Activated naive CD4-positive, alpha-beta T cell treated with anti-CD3 and anti-CD28 coated beads, Interleukin-2, amount 50 U/mL, for 24 hours (primary cell): ENCODE data around the gene GHSR.
"Not testable (repeated sequence)": the region's sequence is repeated elsewhere in the genome, so short reads cannot be mapped to it uniquely, and the experiment has no call there.

ENCODE experiments used
- H3K27ac Mint-ChIP-seq: one replicate; pipeline ENCODE4 v1.8.0; 2021; ENCODE audit warnings: mild to moderate bottlenecking, mixed read lengths
- H3K27me3 Mint-ChIP-seq: one replicate; pipeline ENCODE4 v1.8.0; 2021; ENCODE audit warnings: mixed read lengths
- H3K36me3 Mint-ChIP-seq: one replicate; pipeline ENCODE4 v1.8.0; 2021; ENCODE audit warnings: mixed read lengths
- H3K4me1 Mint-ChIP-seq: one replicate; pipeline ENCODE4 v1.8.0; 2021; ENCODE audit warnings: mixed read lengths
- H3K4me3 Mint-ChIP-seq: one replicate; pipeline ENCODE4 v1.8.0; 2021; ENCODE audit warnings: mild to moderate bottlenecking, mixed read lengths
- H3K9me3 Mint-ChIP-seq: one replicate; pipeline ENCODE4 v1.8.0; 2021; ENCODE audit warnings: mixed read lengths

GHSR gene

GRCh38 chr3:172447611-172448579 is at the start of gene GHSR:
Gene GHSR (minus strand): TSS chr3:172448456. CDS start chr3:172448413, 43 bp downstream.
- peak within 1 kb of the TSS; percentile 2 for H3K27ac Mint-ChIP-seq
- peaks cover 58% of the 10 kb centered on the region for H3K27me3 Mint-ChIP-seq
- H3K4me1 Mint-ChIP-seq: peaks cover 29% of the 10 kb centered on the region
- H3K36me3 Mint-ChIP-seq: peaks cover 1% of the 10 kb centered on the region
- H3K4me3 Mint-ChIP-seq: peak within 1 kb of the TSS; percentile 74
- H3K9me3 Mint-ChIP-seq: no peaks in the 10 kb centered on the region

- not testable (repeated sequence) for H3K4me3 Mint-ChIP-seq
- peak overlapping the region; percentile 87 for H3K27ac Mint-ChIP-seq
Measured at GRCh38 chr3:172490198-172490669, 42.0 kb upstream of the GHSR start.

GRCh38 chr3:172478116-172478515 is 29.9 kb upstream of the GHSR start:
- H3K27me3 Mint-ChIP-seq: no peaks in the 10 kb centered on the region
- H3K4me3 Mint-ChIP-seq: no peak overlapping the region
- H3K36me3 Mint-ChIP-seq: no peaks in the 10 kb centered on the region
- H3K9me3 Mint-ChIP-seq: no peaks in the 10 kb centered on the region
- no peak overlapping the region for H3K27ac Mint-ChIP-seq
- peaks cover 8% of the 10 kb centered on the region for H3K4me1 Mint-ChIP-seq

More at GRCh38 chr3:172490198-172490669, 42.0 kb upstream of the GHSR start:
- H3K27me3 Mint-ChIP-seq, H3K9me3 Mint-ChIP-seq, H3K4me1 Mint-ChIP-seq, H3K36me3 Mint-ChIP-seq: not testable (repeated sequence)

- peaks cover 8% of the 10 kb centered on the region for H3K4me1 Mint-ChIP-seq
- H3K36me3 Mint-ChIP-seq: no peaks in the 10 kb centered on the region
- H3K27me3 Mint-ChIP-seq: no peaks in the 10 kb centered on the region
- H3K9me3 Mint-ChIP-seq: peaks cover 5% of the 10 kb centered on the region
- H3K27ac Mint-ChIP-seq: no peak overlapping the region
- peak overlapping the region; percentile 85 for H3K4me3 Mint-ChIP-seq
Measured at GRCh38 chr3:172476347-172476746, 28.1 kb upstream of the GHSR start.

- Mint-ChIP-seq H3K27ac (no peak overlapping the region), H3K36me3 (no peaks in the 10 kb centered on the region), H3K9me3 (peaks cover 5% of the 10 kb centered on the region), H3K27me3 (no peaks in the 10 kb centered on the region), H3K4me3 (no peak overlapping the region), H3K4me1 (peaks cover 8% of the 10 kb centered on the region)
Measured at GRCh38 chr3:172475703-172476102, 27.4 kb upstream of the GHSR start.

- H3K36me3 Mint-ChIP-seq: no peaks in the 10 kb centered on the region
Measured at GRCh38 chr3:172471903-172472302, 23.6 kb upstream of the GHSR start.

GRCh38 chr3:172470588-172470987 is 22.3 kb upstream of the GHSR start:
- H3K27ac Mint-ChIP-seq: no peak overlapping the region
- no peak overlapping the region for H3K4me3 Mint-ChIP-seq
- no peaks in the 10 kb centered on the region for H3K4me1 Mint-ChIP-seq
- H3K36me3 Mint-ChIP-seq: no peaks in the 10 kb centered on the region
- H3K9me3 Mint-ChIP-seq: peaks cover 5% of the 10 kb centered on the region
- H3K27me3 Mint-ChIP-seq: peaks cover 6% of the 10 kb centered on the region

More at GRCh38 chr3:172471903-172472302, 23.6 kb upstream of the GHSR start:
- no peak overlapping the region for H3K4me3 Mint-ChIP-seq
- no peak overlapping the region for H3K27ac Mint-ChIP-seq
- peaks cover 5% of the 10 kb centered on the region for H3K9me3 Mint-ChIP-seq
- peaks cover 1% of the 10 kb centered on the region for H3K4me1 Mint-ChIP-seq
- H3K27me3 Mint-ChIP-seq: peaks cover 4% of the 10 kb centered on the region

GRCh38 chr3:172467170-172467824 is 19.0 kb upstream of the GHSR start:
- no peak overlapping the region for H3K27ac Mint-ChIP-seq
- H3K4me3 Mint-ChIP-seq: no peak overlapping the region
- no peaks in the 10 kb centered on the region for H3K36me3 Mint-ChIP-seq
- no peaks in the 10 kb centered on the region for H3K4me1 Mint-ChIP-seq
- H3K9me3 Mint-ChIP-seq: peaks cover 5% of the 10 kb centered on the region
- peaks cover 6% of the 10 kb centered on the region for H3K27me3 Mint-ChIP-seq

GRCh38 chr3:172466553-172467130 is 18.4 kb upstream of the GHSR start:
- H3K27me3 Mint-ChIP-seq: peaks cover 6% of the 10 kb centered on the region
- no peaks in the 10 kb centered on the region for H3K9me3 Mint-ChIP-seq
- H3K36me3 Mint-ChIP-seq: no peaks in the 10 kb centered on the region
- H3K4me3 Mint-ChIP-seq: no peak overlapping the region
- no peak overlapping the region for H3K27ac Mint-ChIP-seq
- H3K4me1 Mint-ChIP-seq: no peaks in the 10 kb centered on the region

- no peak overlapping the region for H3K27ac Mint-ChIP-seq
- no peaks in the 10 kb centered on the region for H3K36me3 Mint-ChIP-seq
- no peaks in the 10 kb centered on the region for H3K9me3 Mint-ChIP-seq
- H3K4me1 Mint-ChIP-seq: no peaks in the 10 kb centered on the region
- H3K27me3 Mint-ChIP-seq: peaks cover 6% of the 10 kb centered on the region
- no peak overlapping the region for H3K4me3 Mint-ChIP-seq
Measured at GRCh38 chr3:172465281-172465680, 17.0 kb upstream of the GHSR start.

GRCh38 chr3:172464306-172464705 is 16.1 kb upstream of the GHSR start:
- H3K27ac Mint-ChIP-seq: no peak overlapping the region
- H3K9me3 Mint-ChIP-seq: no peaks in the 10 kb centered on the region
- H3K36me3 Mint-ChIP-seq: no peaks in the 10 kb centered on the region
- H3K4me3 Mint-ChIP-seq: no peak overlapping the region
- H3K4me1 Mint-ChIP-seq: no peaks in the 10 kb centered on the region
- H3K27me3 Mint-ChIP-seq: peaks cover 6% of the 10 kb centered on the region

GRCh38 chr3:172461530-172462138 is 13.4 kb upstream of the GHSR start:
- no peaks in the 10 kb centered on the region for H3K36me3 Mint-ChIP-seq

GRCh38 chr3:172456404-172456803 is 8.1 kb upstream of the GHSR start:
- H3K4me1 Mint-ChIP-seq: no peaks in the 10 kb centered on the region
- H3K4me3 Mint-ChIP-seq: no peak overlapping the region
- no peak overlapping the region for H3K27ac Mint-ChIP-seq
- no peaks in the 10 kb centered on the region for H3K9me3 Mint-ChIP-seq
- peaks cover 16% of the 10 kb centered on the region for H3K27me3 Mint-ChIP-seq
- no peaks in the 10 kb centered on the region for H3K36me3 Mint-ChIP-seq

More at GRCh38 chr3:172461530-172462138, 13.4 kb upstream of the GHSR start:
- no peak overlapping the region for H3K4me3 Mint-ChIP-seq
- no peaks in the 10 kb centered on the region for H3K4me1 Mint-ChIP-seq
- no peaks in the 10 kb centered on the region for H3K9me3 Mint-ChIP-seq
- peaks cover 2% of the 10 kb centered on the region for H3K27me3 Mint-ChIP-seq
- H3K27ac Mint-ChIP-seq: no peak overlapping the region

- Mint-ChIP-seq H3K27me3 (peaks cover 30% of the 10 kb centered on the region), H3K27ac (no peak overlapping the region), H3K9me3 (no peaks in the 10 kb centered on the region), H3K36me3 (peaks cover 1% of the 10 kb centered on the region), H3K4me3 (no peak overlapping the region), H3K4me1 (peaks cover 3% of the 10 kb centered on the region)
Measured at GRCh38 chr3:172454180-172454579, 5.9 kb upstream of the GHSR start.

- peak overlapping the region; percentile 8 for H3K4me3 Mint-ChIP-seq
- H3K27ac Mint-ChIP-seq: no peak overlapping the region
Measured at GRCh38 chr3:172449466-172450149, 1.4 kb upstream of the GHSR start.

More at GRCh38 chr3:172449466-172450149, 1.4 kb upstream of the GHSR start:
- H3K36me3 Mint-ChIP-seq: peaks cover 1% of the 10 kb centered on the region
- H3K27me3 Mint-ChIP-seq: peaks cover 62% of the 10 kb centered on the region
- H3K4me1 Mint-ChIP-seq: peaks cover 29% of the 10 kb centered on the region
- no peaks in the 10 kb centered on the region for H3K9me3 Mint-ChIP-seq
